AG04450 (cell line): ENCODE results near the gene NPHP4. TPM values are rescaled to one million over a fixed set of nuclear protein-coding genes. Genes with fewer than 3 reads are reported as not detected.

Experiments used
- CTCF ChIA-PET: fragments of 300-600, 350-600 bp; formaldehyde crosslinking; extraction: SDS; loops from one replicate; lab custom pipeline; 2022; ENCODE audit warnings: antibody characterized with exemption, inconsistent platforms; lab: Charles Lee
- POLR2A ChIA-PET: fragments of 350-600 bp; formaldehyde crosslinking; extraction: SDS; loops from one replicate; lab custom pipeline; 2021; ENCODE audit warnings: antibody characterized with exemption, inconsistent platforms; lab: Yijun Ruan, JAX
- DNase-seq: peaks from one replicate; pipeline ENCODE4 v3.0.0-alpha.2; 2011; ENCODE audit warnings: low read depth, low spot score
- H3K27ac ChIP-seq: one replicate; pipeline ENCODE4 v1.5.1; 2012; ENCODE audit warnings: low read depth, low read length, control low read depth
- H3K27me3 ChIP-seq: one replicate; pipeline ENCODE4 v1.6.0; 2012; ENCODE audit warnings: low read length; ENCODE audit not compliant: control insufficient read depth, insufficient read depth
- H3K4me3 ChIP-seq: 2 replicates; pipeline ENCODE4 v1.5.1; 2011; ENCODE audit warnings: mild to moderate bottlenecking, low read depth, low read length, control low read depth
- H3K9me3 ChIP-seq: 2 replicates; pipeline ENCODE4 v1.5.1; 2012; ENCODE audit warnings: low read length; ENCODE audit not compliant: control insufficient read depth, insufficient read depth
- polyA plus RNA-seq: library from polyadenylated mRNA; depleted of rRNA; stranded (reverse); fragments of >200 nt; gene quantifications from 2 replicates; pipeline ENCODE4 v1.2.3, GENCODE V29; 2011
- TF ChIP-seq, protein P1 (sequence below): IDR thresholded peaks from 2 replicates; pipeline ENCODE4 v1.5.1; 2011; ENCODE audit warnings: low read depth, low read length, control low read depth, inconsistent platforms

NPHP4 gene
- polyA plus RNA-seq, 1 experiment, result 1.6 TPM

- DNase-seq, result no peak
- TF ChIP-seq, protein P1, sequence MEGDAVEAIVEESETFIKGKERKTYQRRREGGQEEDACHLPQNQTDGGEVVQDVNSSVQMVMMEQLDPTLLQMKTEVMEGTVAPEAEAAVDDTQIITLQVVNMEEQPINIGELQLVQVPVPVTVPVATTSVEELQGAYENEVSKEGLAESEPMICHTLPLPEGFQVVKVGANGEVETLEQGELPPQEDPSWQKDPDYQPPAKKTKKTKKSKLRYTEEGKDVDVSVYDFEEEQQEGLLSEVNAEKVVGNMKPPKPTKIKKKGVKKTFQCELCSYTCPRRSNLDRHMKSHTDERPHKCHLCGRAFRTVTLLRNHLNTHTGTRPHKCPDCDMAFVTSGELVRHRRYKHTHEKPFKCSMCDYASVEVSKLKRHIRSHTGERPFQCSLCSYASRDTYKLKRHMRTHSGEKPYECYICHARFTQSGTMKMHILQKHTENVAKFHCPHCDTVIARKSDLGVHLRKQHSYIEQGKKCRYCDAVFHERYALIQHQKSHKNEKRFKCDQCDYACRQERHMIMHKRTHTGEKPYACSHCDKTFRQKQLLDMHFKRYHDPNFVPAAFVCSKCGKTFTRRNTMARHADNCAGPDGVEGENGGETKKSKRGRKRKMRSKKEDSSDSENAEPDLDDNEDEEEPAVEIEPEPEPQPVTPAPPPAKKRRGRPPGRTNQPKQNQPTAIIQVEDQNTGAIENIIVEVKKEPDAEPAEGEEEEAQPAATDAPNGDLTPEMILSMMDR, result no peak
- Histone ChIP-seq H3K9me3 (peaks cover 44% of the 10 kb centered on the region), H3K27ac (no peak overlapping the region), H3K4me3 (no peak overlapping the region), H3K27me3 (no peaks in the 10 kb centered on the region)
- ChIA-PET CTCF (no interaction called here), POLR2A (no interaction called here)
Measured at GRCh38 chr1:5828308-5828935, 163.8 kb downstream of the NPHP4 start.

- no peak for DNase-seq
Measured at GRCh38 chr1:5827516-5827915, 164.7 kb downstream of the NPHP4 start.

GRCh38 chr1:5826601-5827000 is 165.6 kb downstream of the NPHP4 start:
- POLR2A ChIA-PET, result no interaction called here
- H3K4me3 ChIP-seq, result no peak overlapping the region
- H3K27ac ChIP-seq, result no peak overlapping the region
- TF ChIP-seq, protein P1, result no peak
- no peak for DNase-seq
- H3K9me3 ChIP-seq, result peaks cover 46% of the 10 kb centered on the region
- CTCF ChIA-PET, result no interaction called here
- no peaks in the 10 kb centered on the region for H3K27me3 ChIP-seq

More at GRCh38 chr1:5827516-5827915, 164.7 kb downstream of the NPHP4 start:
- Histone ChIP-seq H3K27ac (no peak overlapping the region), H3K9me3 (peaks cover 41% of the 10 kb centered on the region), H3K27me3 (no peaks in the 10 kb centered on the region), H3K4me3 (no peak overlapping the region)
- ChIA-PET POLR2A (no interaction called here), CTCF (no interaction called here)
- TF ChIP-seq, protein P1, result no peak

GRCh38 chr1:5822726-5823125 is 169.5 kb downstream of the NPHP4 start:
- no peaks in the 10 kb centered on the region for H3K27me3 ChIP-seq
- ChIA-PET CTCF (no interaction called here), POLR2A (no interaction called here)
- H3K27ac ChIP-seq, result no peak overlapping the region
- TF ChIP-seq, protein P1, result no peak
- no peak overlapping the region for H3K4me3 ChIP-seq
- DNase-seq, result no peak
- H3K9me3 ChIP-seq, result peaks cover 55% of the 10 kb centered on the region

- DNase-seq, result no peak
- POLR2A ChIA-PET, result no interaction called here
- Histone ChIP-seq H3K27me3 (no peaks in the 10 kb centered on the region), H3K9me3 (peaks cover 55% of the 10 kb centered on the region), H3K27ac (no peak overlapping the region), H3K4me3 (no peak overlapping the region)
- TF ChIP-seq, protein P1, result no peak
- CTCF ChIA-PET, result no interaction called here
Measured at GRCh38 chr1:5822266-5822665, 170.0 kb downstream of the NPHP4 start.
